ENCODE results near the gene TMPRSS6. TPM values are rescaled to one million over a fixed set of nuclear protein-coding genes. Genes with fewer than 3 reads are reported as not detected.

Gene TMPRSS6
- total RNA-seq, 1 donor from 2014 or later = not detected

DNA sequence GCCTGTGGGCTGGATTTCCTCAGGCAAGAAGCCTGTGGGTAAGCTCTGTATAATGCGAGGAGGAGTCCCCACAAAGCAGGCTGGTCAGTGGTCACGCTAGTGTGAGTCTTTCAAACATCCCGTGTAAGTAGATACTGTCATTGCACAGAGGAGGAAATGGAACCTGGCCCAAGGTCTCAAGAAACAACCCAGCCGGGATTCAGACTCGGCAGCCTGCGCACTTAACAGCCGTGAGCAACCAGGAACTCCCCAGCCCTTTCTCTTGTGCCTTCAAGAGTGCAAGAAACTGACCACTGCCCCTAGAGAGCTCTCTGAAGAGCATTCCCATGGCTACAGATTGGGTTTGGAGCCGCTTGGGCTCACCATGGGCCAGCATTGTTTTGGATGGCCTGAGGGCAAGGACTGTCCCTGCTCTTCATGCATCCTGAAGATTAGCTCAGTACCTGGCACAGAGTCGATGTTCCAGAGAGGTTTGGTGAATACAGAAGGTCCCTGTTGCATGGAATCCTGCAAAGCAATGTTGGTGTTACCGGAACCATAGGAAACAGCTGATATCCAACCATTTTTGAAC is 83.9 kb downstream of the TMPRSS6 start:
- intact Hi-C loops (cut with DNase I) = no loop called here
- peaks cover 0 to 46% of the 10 kb centered on the region in 2 donors for H3K36me3 ChIP-seq
- no peak for DNase-seq (ENCODE audit: extremely low spot score in 2 of 2)
- H3K27me3 ChIP-seq = no peaks in the 10 kb centered on the region
- TF ChIP-seq, protein P1, sequence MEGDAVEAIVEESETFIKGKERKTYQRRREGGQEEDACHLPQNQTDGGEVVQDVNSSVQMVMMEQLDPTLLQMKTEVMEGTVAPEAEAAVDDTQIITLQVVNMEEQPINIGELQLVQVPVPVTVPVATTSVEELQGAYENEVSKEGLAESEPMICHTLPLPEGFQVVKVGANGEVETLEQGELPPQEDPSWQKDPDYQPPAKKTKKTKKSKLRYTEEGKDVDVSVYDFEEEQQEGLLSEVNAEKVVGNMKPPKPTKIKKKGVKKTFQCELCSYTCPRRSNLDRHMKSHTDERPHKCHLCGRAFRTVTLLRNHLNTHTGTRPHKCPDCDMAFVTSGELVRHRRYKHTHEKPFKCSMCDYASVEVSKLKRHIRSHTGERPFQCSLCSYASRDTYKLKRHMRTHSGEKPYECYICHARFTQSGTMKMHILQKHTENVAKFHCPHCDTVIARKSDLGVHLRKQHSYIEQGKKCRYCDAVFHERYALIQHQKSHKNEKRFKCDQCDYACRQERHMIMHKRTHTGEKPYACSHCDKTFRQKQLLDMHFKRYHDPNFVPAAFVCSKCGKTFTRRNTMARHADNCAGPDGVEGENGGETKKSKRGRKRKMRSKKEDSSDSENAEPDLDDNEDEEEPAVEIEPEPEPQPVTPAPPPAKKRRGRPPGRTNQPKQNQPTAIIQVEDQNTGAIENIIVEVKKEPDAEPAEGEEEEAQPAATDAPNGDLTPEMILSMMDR (IDR thresholded peaks at IDR 0.05) = no peak
- TF ChIP-seq POLR2A (IDR thresholded peaks at IDR 0.05) (no peak), POLR2AphosphoS5 (IDR thresholded peaks at IDR 0.05; ENCODE audit: insufficient read depth in 1 of 2, low read depth in 1 of 2) (no peak)
- H3K4me1 ChIP-seq = peaks cover 31% of the 10 kb centered on the region
- no peak overlapping the region for H3K4me3 ChIP-seq
- H3K9me3 ChIP-seq = no peaks in the 10 kb centered on the region
- H3K27ac ChIP-seq = no peak overlapping the region

DNA sequence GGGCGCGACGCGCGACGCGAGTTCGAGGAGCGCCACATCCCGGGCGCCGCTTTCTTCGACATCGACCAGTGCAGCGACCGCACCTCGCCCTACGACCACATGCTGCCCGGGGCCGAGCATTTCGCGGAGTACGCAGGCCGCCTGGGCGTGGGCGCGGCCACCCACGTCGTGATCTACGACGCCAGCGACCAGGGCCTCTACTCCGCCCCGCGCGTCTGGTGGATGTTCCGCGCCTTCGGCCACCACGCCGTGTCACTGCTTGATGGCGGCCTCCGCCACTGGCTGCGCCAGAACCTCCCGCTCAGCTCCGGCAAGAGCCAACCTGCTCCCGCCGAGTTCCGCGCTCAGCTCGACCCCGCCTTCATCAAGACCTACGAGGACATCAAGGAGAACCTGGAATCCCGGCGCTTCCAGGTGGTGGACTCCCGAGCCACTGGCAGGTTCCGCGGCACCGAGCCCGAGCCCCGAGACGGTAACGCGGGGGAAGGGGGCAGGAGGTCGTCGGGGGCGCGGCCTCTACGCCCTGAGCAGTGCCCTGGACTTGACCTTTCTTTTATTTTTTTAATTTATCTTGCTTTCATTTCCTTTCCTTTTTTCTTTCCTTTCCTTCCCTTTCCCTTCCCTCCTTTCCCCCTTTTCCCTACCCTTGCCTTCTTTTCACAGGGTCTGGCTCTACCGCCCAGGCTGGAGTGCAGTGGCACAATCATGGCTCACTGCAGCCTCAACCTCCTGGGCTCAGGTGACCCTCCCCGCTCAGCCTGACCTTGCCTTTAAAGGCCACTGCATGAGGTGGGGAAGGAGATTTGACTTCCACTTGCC is 85.0 kb downstream of the TMPRSS6 start:
- no peak for DNase-seq (ENCODE audit: extremely low spot score in 2 of 2)
- Histone ChIP-seq H3K27ac (no peak overlapping the region), H3K27me3 (no peaks in the 10 kb centered on the region), H3K9me3 (no peaks in the 10 kb centered on the region), H3K36me3 (peaks cover 0 to 40% of the 10 kb centered on the region in 2 donors), H3K4me3 (no peak overlapping the region), H3K4me1 (peaks cover 35% of the 10 kb centered on the region)
- intact Hi-C loops (cut with DNase I) = no loop called here
- TF ChIP-seq, protein P1 (IDR thresholded peaks at IDR 0.05) = no peak
- no peak for TF ChIP-seq POLR2A (IDR thresholded peaks at IDR 0.05)
- no peak for TF ChIP-seq POLR2AphosphoS5 (IDR thresholded peaks at IDR 0.05; ENCODE audit: insufficient read depth in 1 of 2, low read depth in 1 of 2)

DNA sequence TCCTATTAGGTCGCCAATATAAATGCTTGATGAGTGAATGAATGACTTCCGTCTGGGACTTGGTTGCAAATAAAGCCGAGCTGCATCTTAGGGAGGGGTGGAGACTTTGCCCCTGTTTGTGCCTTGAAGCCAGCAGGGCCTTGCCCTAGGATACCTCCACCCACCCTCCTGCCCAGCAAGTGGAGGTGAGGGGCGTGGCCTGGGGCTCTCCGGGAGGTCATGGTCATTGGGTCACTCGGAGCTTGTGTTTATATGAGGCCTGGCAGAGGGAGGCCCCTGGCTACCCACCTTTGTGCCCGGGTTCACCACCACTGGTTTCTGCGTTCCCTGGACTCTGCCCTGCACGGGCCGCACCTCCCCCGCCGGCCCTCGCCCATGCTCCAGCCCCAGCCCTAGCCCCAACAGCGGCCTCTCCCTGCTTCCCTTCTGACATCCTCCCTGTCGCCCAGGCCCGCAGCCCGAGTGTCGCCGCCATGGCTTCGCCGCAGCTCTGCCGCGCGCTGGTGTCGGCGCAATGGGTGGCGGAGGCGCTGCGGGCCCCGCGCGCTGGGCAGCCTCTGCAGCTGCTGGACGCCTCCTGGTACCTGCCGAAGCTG is 85.7 kb downstream of the TMPRSS6 start:
- DNase-seq (ENCODE audit: extremely low spot score in 2 of 2) = no peak
- no peaks in the 10 kb centered on the region for H3K27me3 ChIP-seq
- TF ChIP-seq, protein P1 (IDR thresholded peaks at IDR 0.05) = no peak
- TF ChIP-seq POLR2A (IDR thresholded peaks at IDR 0.05) = no peak
- TF ChIP-seq POLR2AphosphoS5 (IDR thresholded peaks at IDR 0.05; ENCODE audit: insufficient read depth in 1 of 2, low read depth in 1 of 2) = no peak
- H3K4me1 ChIP-seq = peaks cover 35% of the 10 kb centered on the region
- H3K27ac ChIP-seq = no peak overlapping the region
- peaks cover 0 to 34% of the 10 kb centered on the region in 2 donors for H3K36me3 ChIP-seq
- H3K4me3 ChIP-seq = no peak overlapping the region
- H3K9me3 ChIP-seq = no peaks in the 10 kb centered on the region
- intact Hi-C loops (cut with DNase I) = no loop called here

DNA sequence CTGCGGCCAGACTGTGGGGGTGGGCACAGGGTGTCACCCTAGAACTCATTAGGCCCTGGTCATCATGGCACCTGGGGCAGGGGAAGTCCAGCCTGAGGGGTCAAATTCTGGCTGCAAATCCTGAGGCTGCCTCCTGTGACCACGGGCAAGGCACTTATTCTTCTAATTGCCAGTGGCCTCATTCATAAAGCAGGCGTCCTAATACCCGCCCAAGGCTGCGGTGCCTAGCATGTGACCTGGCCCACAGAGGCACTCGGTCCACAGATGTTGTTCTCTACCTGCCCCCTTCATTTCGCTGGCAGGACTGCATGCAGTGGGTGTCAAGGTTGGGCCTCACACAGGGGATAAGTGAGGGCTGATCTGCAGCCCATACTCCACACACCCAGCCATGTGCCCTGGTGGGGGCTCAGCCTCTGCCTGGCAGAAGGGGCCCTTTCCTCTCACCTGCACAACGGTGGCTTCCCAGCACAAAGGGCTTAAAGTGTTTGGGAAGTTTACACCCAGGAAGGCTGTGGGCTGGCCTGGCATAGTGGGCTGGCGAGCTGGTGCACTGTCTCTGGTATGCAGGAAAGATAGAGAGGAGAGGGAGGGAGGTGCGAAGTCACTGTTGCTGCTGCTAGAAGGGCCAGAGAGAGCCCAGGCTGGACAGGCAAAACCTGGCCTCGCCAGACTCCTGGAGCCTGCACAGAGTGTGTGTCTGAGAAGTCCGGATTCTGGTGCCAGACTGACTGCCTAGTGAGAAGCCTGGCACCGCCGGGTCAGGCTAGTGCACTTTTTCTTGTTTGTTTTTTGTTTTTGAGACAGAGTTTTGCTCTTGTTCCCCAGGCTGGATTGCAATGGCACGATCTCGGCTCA is 86.8 kb downstream of the TMPRSS6 start:
- Histone ChIP-seq H3K27me3 (no peaks in the 10 kb centered on the region), H3K4me1 (peaks cover 46% of the 10 kb centered on the region), H3K27ac (no peak overlapping the region), H3K36me3 (peaks cover 0 to 33% of the 10 kb centered on the region in 2 donors), H3K9me3 (no peaks in the 10 kb centered on the region), H3K4me3 (no peak overlapping the region)
- intact Hi-C loops (cut with DNase I) = no loop called here
- DNase-seq (ENCODE audit: extremely low spot score in 2 of 2) = no peak
- TF ChIP-seq POLR2A (IDR thresholded peaks at IDR 0.05) = no peak
- TF ChIP-seq, protein P1 (IDR thresholded peaks at IDR 0.05) = no peak
- TF ChIP-seq POLR2AphosphoS5 (IDR thresholded peaks at IDR 0.05; ENCODE audit: insufficient read depth in 1 of 2, low read depth in 1 of 2) = no peak
